Neural cell (in vitro differentiated cells): ENCODE data around the gene RABGAP1L. TPM values are rescaled to one million over a fixed set of nuclear protein-coding genes. Genes with fewer than 3 reads are reported as not detected.

Experiments used
- H2AFZ ChIP-seq: fragments of 200-600, 300-800 bp; sonication (generic), shearing (Covaris generic); 2 replicates; pipeline ENCODE4 v1.6.0; 2014; ENCODE audit warnings: low read depth, mild to moderate bottlenecking, antibody characterized with exemption, low read length, moderate library complexity
- H3F3A ChIP-seq: fragments of 200-600 bp; shearing (Covaris generic); 2 replicates; pipeline ENCODE4 v1.6.1; 2016; ENCODE audit warnings: mild to moderate bottlenecking, moderate library complexity, mixed read lengths, antibody characterized with exemption, low read length; ENCODE audit not compliant: insufficient read depth, poor library complexity, severe bottlenecking
- H3K27ac ChIP-seq: fragments of 200-600, 300-800 bp; sonication (generic), shearing (Covaris generic); 2 replicates; pipeline ENCODE4 v1.5.1; 2014; ENCODE audit warnings: mild to moderate bottlenecking, low read length, moderate library complexity
- H3K27me3 ChIP-seq: fragments of 300-800, 200-600 bp; sonication (generic), shearing (Covaris generic); 2 replicates; pipeline ENCODE4 v1.6.0; 2014; ENCODE audit warnings: mild to moderate bottlenecking, low read depth, low read length, moderate library complexity; ENCODE audit not compliant: insufficient read depth
- H3K36me3 ChIP-seq: fragments of 300-800, 200-600 bp; sonication (generic), shearing (Covaris generic); 2 replicates; pipeline ENCODE4 v1.5.1; 2014; ENCODE audit warnings: mild to moderate bottlenecking, antibody characterized with exemption, low read length, moderate library complexity; ENCODE audit not compliant: insufficient read depth
- H3K4me2 ChIP-seq: fragments of 300-800, 200-600 bp; sonication (generic), shearing (Covaris generic); 2 replicates; pipeline ENCODE4 v1.6.0; 2014; ENCODE audit warnings: mild to moderate bottlenecking, low read length
- H3K4me3 ChIP-seq: fragments of 300-800, 200-600 bp; sonication (generic), shearing (Covaris generic); 2 replicates; pipeline ENCODE4 v1.5.1; 2014; ENCODE audit warnings: mild to moderate bottlenecking, low read length, moderate library complexity
- H3K79me2 ChIP-seq: fragments of 200-600 bp; shearing (Covaris generic); replicated peaks from 2 replicates; pipeline ENCODE4 v1.6.0; 2014; ENCODE audit warnings: mild to moderate bottlenecking, low read length, moderate library complexity; ENCODE audit not compliant: insufficient read depth
- H3K9ac ChIP-seq: fragments of 300-800, 200-600 bp; sonication (generic), shearing (Covaris generic); 2 replicates; pipeline ENCODE4 v1.6.1; 2016; ENCODE audit warnings: mild to moderate bottlenecking, low read length, mixed read lengths
- H3K9me2 ChIP-seq: fragments of 200-600 bp; shearing (Covaris generic); 2 replicates; pipeline ENCODE4 v1.6.1; 2016; ENCODE audit warnings: mild to moderate bottlenecking, low read length, mixed read lengths; ENCODE audit not compliant: insufficient read depth
- H3K9me3 ChIP-seq: fragments of 200-600, 300-800 bp; sonication (generic), shearing (Covaris generic); 2 replicates; pipeline ENCODE4 v1.6.1; 2016; ENCODE audit warnings: mild to moderate bottlenecking, mixed run types, low read length, moderate library complexity, mixed read lengths
- H4K20me1 ChIP-seq: fragments of 200-600 bp; shearing (Covaris generic); 2 replicates; pipeline ENCODE4 v1.6.1; 2016; ENCODE audit warnings: mild to moderate bottlenecking, mixed run types; ENCODE audit not compliant: insufficient read depth
- EP300 ChIP-seq: fragments of 450-650 bp; conservative IDR thresholded peaks from 2 replicates; pipeline ENCODE4 v1.6.1; 2014; ENCODE audit warnings: antibody characterized with exemption, mild to moderate bottlenecking, moderate library complexity; ENCODE audit not compliant: poor library complexity, severe bottlenecking
- EZH2 ChIP-seq: fragments of 200-600, 300-800 bp; shearing (Covaris generic), sonication (generic); IDR thresholded peaks from 2 replicates; pipeline ENCODE4 v1.6.1; 2014; ENCODE audit warnings: antibody characterized with exemption, low read length, borderline replicate concordance, mild to moderate bottlenecking; ENCODE audit not compliant: insufficient read depth, poor library complexity, severe bottlenecking
- MXI1 ChIP-seq: fragments of 450-650 bp; conservative IDR thresholded peaks from 2 replicates; pipeline ENCODE4 v1.6.1; 2014; ENCODE audit warnings: antibody characterized with exemption, mild to moderate bottlenecking; ENCODE audit not compliant: poor library complexity, severe bottlenecking
- POLR2AphosphoS5 ChIP-seq: IDR thresholded peaks from 2 replicates; pipeline ENCODE4 v1.6.1; 2012
- RAD21 ChIP-seq: fragments of 450-650 bp; conservative IDR thresholded peaks from 2 replicates; pipeline ENCODE4 v1.6.1; 2014; ENCODE audit warnings: antibody characterized with exemption, mild to moderate bottlenecking, moderate library complexity
- SMC3 ChIP-seq: fragments of 450-650 bp; conservative IDR thresholded peaks from 2 replicates; pipeline ENCODE4 v1.6.1; 2014; ENCODE audit warnings: antibody characterized with exemption, mild to moderate bottlenecking, moderate library complexity; ENCODE audit not compliant: poor library complexity
- TAF1 ChIP-seq: IDR thresholded peaks from 2 replicates; pipeline ENCODE4 v1.6.1; 2012; ENCODE audit warnings: low read depth
- polyA plus RNA-seq: library from polyadenylated mRNA; depleted of rRNA; stranded (reverse); fragments of >200 nt; gene quantifications from 2 replicates; pipeline ENCODE4 v1.2.3, GENCODE V29; 2014
- TF ChIP-seq, protein P1 (sequence below): IDR thresholded peaks from 2 replicates; pipeline ENCODE4 v1.6.1; 2012; ENCODE audit warnings: borderline replicate concordance
- TF ChIP-seq, protein P2 (sequence below): fragments of 450-650 bp; IDR thresholded peaks from 2 replicates; pipeline ENCODE4 v1.5.1; 2014; ENCODE audit warnings: antibody characterized with exemption, mild to moderate bottlenecking, moderate library complexity; ENCODE audit not compliant: poor library complexity, severe bottlenecking

RABGAP1L gene
- polyA plus RNA-seq, 1 donor from 2014 or later = 32.2 TPM

DNA sequence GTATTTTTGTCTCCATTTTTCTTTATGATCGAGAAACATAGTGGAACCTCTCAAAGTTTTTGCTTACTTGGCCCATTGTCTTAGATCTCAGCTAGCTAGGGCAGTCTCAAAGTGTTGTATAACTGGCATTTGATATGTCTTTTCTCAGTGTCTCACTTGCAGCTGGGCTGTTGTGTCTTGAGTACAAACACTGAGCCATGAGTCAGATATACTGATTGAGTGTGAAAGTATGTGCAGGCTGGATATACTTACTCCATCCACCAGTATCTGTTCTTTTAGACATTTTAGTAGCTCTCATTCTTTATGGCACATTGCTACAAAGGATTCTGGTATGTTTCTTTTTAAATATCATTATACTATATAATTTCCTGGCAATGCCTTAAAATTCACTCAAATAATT, 274.1 kb downstream of the RABGAP1L start:
- H4K20me1 ChIP-seq = no peaks in the 10 kb centered on the region
- no peaks in the 10 kb centered on the region for H3K9me2 ChIP-seq
- H3K79me2 ChIP-seq = no peaks in the 10 kb centered on the region
- TF ChIP-seq RAD21 (no peak), TAF1 (no peak), POLR2AphosphoS5 (no peak), MXI1 (no peak), EZH2 (no peak), SMC3 (no peak), EP300 (no peak)
- TF ChIP-seq, protein P1, sequence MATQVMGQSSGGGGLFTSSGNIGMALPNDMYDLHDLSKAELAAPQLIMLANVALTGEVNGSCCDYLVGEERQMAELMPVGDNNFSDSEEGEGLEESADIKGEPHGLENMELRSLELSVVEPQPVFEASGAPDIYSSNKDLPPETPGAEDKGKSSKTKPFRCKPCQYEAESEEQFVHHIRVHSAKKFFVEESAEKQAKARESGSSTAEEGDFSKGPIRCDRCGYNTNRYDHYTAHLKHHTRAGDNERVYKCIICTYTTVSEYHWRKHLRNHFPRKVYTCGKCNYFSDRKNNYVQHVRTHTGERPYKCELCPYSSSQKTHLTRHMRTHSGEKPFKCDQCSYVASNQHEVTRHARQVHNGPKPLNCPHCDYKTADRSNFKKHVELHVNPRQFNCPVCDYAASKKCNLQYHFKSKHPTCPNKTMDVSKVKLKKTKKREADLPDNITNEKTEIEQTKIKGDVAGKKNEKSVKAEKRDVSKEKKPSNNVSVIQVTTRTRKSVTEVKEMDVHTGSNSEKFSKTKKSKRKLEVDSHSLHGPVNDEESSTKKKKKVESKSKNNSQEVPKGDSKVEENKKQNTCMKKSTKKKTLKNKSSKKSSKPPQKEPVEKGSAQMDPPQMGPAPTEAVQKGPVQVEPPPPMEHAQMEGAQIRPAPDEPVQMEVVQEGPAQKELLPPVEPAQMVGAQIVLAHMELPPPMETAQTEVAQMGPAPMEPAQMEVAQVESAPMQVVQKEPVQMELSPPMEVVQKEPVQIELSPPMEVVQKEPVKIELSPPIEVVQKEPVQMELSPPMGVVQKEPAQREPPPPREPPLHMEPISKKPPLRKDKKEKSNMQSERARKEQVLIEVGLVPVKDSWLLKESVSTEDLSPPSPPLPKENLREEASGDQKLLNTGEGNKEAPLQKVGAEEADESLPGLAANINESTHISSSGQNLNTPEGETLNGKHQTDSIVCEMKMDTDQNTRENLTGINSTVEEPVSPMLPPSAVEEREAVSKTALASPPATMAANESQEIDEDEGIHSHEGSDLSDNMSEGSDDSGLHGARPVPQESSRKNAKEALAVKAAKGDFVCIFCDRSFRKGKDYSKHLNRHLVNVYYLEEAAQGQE = no peak
- TF ChIP-seq, protein P2, sequence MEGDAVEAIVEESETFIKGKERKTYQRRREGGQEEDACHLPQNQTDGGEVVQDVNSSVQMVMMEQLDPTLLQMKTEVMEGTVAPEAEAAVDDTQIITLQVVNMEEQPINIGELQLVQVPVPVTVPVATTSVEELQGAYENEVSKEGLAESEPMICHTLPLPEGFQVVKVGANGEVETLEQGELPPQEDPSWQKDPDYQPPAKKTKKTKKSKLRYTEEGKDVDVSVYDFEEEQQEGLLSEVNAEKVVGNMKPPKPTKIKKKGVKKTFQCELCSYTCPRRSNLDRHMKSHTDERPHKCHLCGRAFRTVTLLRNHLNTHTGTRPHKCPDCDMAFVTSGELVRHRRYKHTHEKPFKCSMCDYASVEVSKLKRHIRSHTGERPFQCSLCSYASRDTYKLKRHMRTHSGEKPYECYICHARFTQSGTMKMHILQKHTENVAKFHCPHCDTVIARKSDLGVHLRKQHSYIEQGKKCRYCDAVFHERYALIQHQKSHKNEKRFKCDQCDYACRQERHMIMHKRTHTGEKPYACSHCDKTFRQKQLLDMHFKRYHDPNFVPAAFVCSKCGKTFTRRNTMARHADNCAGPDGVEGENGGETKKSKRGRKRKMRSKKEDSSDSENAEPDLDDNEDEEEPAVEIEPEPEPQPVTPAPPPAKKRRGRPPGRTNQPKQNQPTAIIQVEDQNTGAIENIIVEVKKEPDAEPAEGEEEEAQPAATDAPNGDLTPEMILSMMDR = no peak
- no peaks in the 10 kb centered on the region for H3K9me3 ChIP-seq
- H2AFZ ChIP-seq = no peak overlapping the region
- no peak overlapping the region for H3K4me2 ChIP-seq
- no peaks in the 10 kb centered on the region for H3K27me3 ChIP-seq
- no peak overlapping the region for H3K27ac ChIP-seq
- H3K9ac ChIP-seq = no peak overlapping the region
- H3K36me3 ChIP-seq = no peaks in the 10 kb centered on the region
- H3F3A ChIP-seq = no peaks in the 10 kb centered on the region
- H3K4me3 ChIP-seq = no peak overlapping the region

DNA sequence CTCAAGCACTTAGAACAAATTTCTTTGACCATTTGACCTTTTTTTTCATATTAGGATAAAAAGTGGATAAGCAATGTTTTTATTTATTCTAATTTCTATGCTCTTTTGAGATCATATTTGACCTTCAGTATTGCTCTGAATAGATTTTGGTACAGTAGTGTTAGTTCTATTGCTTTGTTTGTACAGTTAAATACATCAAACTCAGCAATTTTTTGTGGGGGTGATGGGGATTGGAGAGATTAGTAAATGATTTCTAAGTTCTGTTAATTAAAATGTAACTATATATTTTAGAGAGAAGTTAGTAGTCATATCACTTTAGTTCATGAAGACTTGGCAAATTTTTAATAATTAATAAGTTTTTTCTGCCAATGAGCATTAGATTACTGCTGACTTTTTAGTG, 286.0 kb downstream of the RABGAP1L start:
- Histone ChIP-seq H3K27me3 (no peaks in the 10 kb centered on the region), H3K9ac (no peak overlapping the region), H3K27ac (peak overlapping the region; percentile 32), H3K4me3 (peak overlapping the region; percentile 53), H4K20me1 (no peaks in the 10 kb centered on the region), H2AFZ (no peak overlapping the region), H3K9me3 (no peaks in the 10 kb centered on the region), H3K36me3 (no peaks in the 10 kb centered on the region), H3K4me2 (peak overlapping the region; percentile 66), H3F3A (no peaks in the 10 kb centered on the region), H3K79me2 (no peaks in the 10 kb centered on the region), H3K9me2 (no peaks in the 10 kb centered on the region)
- TF ChIP-seq TAF1 (no peak), SMC3 (no peak), MXI1 (no peak), EZH2 (no peak), EP300 (no peak), POLR2AphosphoS5 (no peak), RAD21 (no peak)
- TF ChIP-seq, protein P2 = no peak
- TF ChIP-seq, protein P1 = no peak
